Nephron progenitor cell (in vitro differentiated cells): ENCODE measurements around the gene PBOV1.

Experiments used
- DNase-seq: peaks from one replicate; pipeline ENCODE4 v3.0.0; 2021
- H3K27ac Mint-ChIP-seq: 2 replicates; pipeline ENCODE4 v1.8.0; 2021; ENCODE audit warnings: mild to moderate bottlenecking, moderate library complexity, mixed read lengths
- H3K27me3 Mint-ChIP-seq: 2 replicates; pipeline ENCODE4 v1.8.0; 2021; ENCODE audit warnings: mild to moderate bottlenecking, low read depth, mixed read lengths; ENCODE audit not compliant: poor library complexity
- H3K36me3 Mint-ChIP-seq: 2 replicates; pipeline ENCODE4 v1.8.0; 2021; ENCODE audit warnings: low read depth, mixed read lengths
- H3K4me1 Mint-ChIP-seq: 2 replicates; pipeline ENCODE4 v1.8.0; 2021; ENCODE audit warnings: mixed read lengths
- H3K4me3 Mint-ChIP-seq: 2 replicates; pipeline ENCODE4 v1.8.0; 2021; ENCODE audit warnings: mild to moderate bottlenecking, moderate library complexity, mixed read lengths
- H3K9me3 Mint-ChIP-seq: 2 replicates; pipeline ENCODE4 v1.8.0; 2021; ENCODE audit warnings: mild to moderate bottlenecking, moderate library complexity, mixed read lengths
- TF ChIP-seq, protein P1 (sequence below): fragments of 200-600 bp; sonication (generic); IDR thresholded peaks from 2 replicates; pipeline ENCODE4 v1.5.0; 2021; ENCODE audit warnings: antibody characterized with exemption

Gene PBOV1

DNA sequence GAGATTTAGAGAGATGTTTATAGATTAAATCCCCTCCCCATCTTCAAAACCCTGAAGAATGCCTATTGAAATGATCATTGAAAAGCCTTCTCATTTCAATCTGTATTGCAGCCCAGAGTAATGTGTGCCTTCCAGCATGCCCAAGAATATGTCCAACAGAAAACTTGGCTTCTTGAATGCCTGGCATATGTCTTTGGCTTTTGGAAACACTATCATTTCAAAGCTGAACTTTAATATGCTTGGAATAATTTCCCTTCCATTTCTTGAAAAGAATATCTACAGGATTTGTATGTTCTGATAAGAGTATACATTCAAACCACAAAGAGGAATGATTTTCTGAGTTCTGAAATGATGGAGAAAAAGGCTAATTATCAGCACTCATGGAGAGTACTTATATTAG is 11.9 kb upstream of the PBOV1 start:
- Mint-ChIP-seq H3K4me1 (peaks cover 48% of the 10 kb centered on the region), H3K36me3 (no peaks in the 10 kb centered on the region), H3K27ac (no peak overlapping the region), H3K9me3 (no peaks in the 10 kb centered on the region), H3K4me3 (no peak overlapping the region), H3K27me3 (peaks cover 7% of the 10 kb centered on the region)
- no peak for DNase-seq
- TF ChIP-seq, protein P1, sequence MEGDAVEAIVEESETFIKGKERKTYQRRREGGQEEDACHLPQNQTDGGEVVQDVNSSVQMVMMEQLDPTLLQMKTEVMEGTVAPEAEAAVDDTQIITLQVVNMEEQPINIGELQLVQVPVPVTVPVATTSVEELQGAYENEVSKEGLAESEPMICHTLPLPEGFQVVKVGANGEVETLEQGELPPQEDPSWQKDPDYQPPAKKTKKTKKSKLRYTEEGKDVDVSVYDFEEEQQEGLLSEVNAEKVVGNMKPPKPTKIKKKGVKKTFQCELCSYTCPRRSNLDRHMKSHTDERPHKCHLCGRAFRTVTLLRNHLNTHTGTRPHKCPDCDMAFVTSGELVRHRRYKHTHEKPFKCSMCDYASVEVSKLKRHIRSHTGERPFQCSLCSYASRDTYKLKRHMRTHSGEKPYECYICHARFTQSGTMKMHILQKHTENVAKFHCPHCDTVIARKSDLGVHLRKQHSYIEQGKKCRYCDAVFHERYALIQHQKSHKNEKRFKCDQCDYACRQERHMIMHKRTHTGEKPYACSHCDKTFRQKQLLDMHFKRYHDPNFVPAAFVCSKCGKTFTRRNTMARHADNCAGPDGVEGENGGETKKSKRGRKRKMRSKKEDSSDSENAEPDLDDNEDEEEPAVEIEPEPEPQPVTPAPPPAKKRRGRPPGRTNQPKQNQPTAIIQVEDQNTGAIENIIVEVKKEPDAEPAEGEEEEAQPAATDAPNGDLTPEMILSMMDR, result no peak

DNA sequence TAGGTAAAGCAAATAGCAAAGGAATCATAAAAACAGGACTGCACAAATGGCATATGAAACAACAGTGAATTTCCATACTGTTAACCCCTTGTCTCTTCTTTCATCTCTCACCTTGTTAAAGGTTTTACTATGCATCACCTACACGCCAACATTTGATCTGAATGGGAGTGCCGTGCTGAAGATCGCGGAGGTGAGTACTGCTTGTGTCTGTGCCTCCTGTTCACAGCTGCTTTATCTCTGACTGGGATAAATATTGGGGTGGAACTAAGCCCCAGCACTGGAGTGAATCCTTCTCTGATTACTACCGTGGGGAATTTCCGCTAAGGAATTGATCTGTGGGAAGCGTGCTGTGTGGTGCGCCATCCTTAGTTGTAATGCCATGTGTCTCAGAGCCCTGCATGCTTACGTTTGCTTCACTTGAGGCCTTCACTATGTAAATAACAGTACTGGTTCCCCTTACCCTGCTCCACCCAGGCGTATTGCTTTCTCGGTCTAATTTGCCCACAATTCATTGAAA is 11.4 kb upstream of the PBOV1 start:
- no peak overlapping the region for H3K4me3 Mint-ChIP-seq
- no peak overlapping the region for H3K27ac Mint-ChIP-seq
- H3K27me3 Mint-ChIP-seq, result peaks cover 7% of the 10 kb centered on the region
- peaks cover 48% of the 10 kb centered on the region for H3K4me1 Mint-ChIP-seq
- TF ChIP-seq, protein P1, result no peak
- DNase-seq, result no peak
- H3K36me3 Mint-ChIP-seq, result no peaks in the 10 kb centered on the region
- no peaks in the 10 kb centered on the region for H3K9me3 Mint-ChIP-seq

DNA sequence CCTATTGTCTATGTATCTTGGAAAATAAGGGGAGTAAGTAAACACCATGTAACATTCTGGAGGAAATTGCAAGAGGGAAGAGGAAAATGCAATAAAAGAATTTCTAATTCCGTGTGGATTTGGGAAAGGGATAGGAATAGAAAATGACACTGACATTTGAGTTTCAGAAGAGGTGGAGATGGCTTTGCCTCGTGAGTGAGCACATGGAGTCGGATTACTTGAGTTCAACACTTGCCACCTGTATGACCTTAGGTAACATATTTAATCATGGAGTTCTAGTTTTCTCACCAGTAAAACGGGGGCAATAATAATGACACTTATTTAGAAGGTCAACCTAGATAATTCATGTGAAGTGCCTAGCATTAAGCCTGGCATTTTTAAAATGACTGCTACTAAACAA is 10.8 kb upstream of the PBOV1 start:
- Mint-ChIP-seq H3K4me3 (no peak overlapping the region), H3K9me3 (no peaks in the 10 kb centered on the region), H3K27me3 (peaks cover 7% of the 10 kb centered on the region), H3K4me1 (peaks cover 48% of the 10 kb centered on the region), H3K36me3 (no peaks in the 10 kb centered on the region), H3K27ac (no peak overlapping the region)
- DNase-seq, result no peak
- TF ChIP-seq, protein P1, result no peak

DNA sequence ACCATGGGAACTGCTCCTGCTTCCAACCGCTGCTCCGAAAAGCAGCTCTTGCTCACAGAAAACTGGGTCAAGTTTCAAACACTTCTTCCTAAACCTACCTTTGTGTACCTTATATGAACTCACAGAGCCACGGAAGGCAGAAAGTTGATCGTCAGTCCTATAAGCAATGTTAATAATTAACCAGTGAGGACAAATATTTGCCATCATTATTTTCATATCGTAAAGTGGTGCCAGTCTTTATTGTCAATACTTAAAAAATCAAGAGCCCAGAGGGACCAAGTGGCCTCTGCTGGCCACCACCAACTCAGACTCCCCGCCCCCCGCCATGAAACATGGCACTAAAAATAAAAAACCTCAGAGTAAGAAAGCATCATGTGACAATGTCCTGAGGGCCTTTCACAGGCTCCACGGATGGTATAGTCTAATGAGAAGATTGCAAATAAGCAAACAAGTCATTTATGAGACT is 9.1 kb upstream of the PBOV1 start:
- no peak overlapping the region for H3K27ac Mint-ChIP-seq
- no peaks in the 10 kb centered on the region for H3K36me3 Mint-ChIP-seq
- H3K9me3 Mint-ChIP-seq, result no peaks in the 10 kb centered on the region
- peaks cover 7% of the 10 kb centered on the region for H3K27me3 Mint-ChIP-seq
- H3K4me1 Mint-ChIP-seq, result peaks cover 48% of the 10 kb centered on the region
- no peak overlapping the region for H3K4me3 Mint-ChIP-seq
- TF ChIP-seq, protein P1, result no peak
- DNase-seq, result no peak

DNA sequence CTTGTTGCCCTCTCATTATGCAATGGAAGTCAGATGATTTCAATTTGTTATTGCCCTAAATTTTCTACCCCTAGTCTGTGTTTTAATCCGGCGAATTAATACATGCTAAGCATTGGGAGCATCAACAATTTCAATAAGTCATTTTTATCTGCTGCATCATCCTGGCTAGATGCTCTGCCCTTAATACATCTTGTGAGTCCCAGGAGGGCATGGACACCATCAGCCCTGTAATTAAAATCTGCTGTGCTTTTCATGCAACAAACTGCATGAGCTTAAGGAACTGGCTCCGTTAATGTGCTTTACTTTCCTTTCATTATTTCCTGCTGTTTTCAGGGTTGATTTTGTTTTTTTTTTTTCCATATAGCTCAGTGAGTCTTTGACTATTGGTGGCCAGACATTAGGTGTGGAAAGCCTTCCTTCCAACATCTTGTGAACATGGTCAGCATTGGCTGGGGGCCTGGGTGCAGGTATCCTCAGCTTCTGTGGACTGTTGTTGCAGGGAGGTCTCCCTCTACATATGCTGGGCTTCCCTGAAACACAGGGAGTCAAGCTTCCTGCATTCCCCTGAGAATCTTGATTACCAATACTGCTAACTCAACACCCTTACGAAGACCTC is 8.5 kb upstream of the PBOV1 start:
- TF ChIP-seq, protein P1, result no peak
- peaks cover 7% of the 10 kb centered on the region for H3K27me3 Mint-ChIP-seq
- no peaks in the 10 kb centered on the region for H3K9me3 Mint-ChIP-seq
- no peak for DNase-seq
- no peak overlapping the region for H3K4me3 Mint-ChIP-seq
- H3K36me3 Mint-ChIP-seq, result no peaks in the 10 kb centered on the region
- peaks cover 48% of the 10 kb centered on the region for H3K4me1 Mint-ChIP-seq
- no peak overlapping the region for H3K27ac Mint-ChIP-seq

DNA sequence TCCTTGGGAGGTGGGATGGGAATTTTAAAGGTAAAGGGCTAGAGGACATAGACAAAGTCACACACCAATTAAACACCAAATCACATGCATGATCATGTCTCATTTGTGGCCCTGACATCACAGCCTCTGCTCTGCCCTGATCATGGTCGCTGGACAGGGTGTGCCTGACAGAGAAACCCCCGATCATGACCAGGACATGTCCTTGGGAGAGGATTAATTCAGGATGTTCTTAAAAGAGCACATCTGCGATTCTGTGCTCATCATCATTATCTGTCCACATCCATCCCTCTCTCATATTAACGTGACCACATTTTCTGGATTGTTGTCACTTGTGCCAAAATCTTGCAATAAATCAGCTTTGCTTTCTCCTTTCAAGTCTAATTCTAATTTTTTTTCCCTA is 7.7 kb upstream of the PBOV1 start:
- Mint-ChIP-seq H3K36me3 (no peaks in the 10 kb centered on the region), H3K4me1 (peaks cover 42% of the 10 kb centered on the region), H3K9me3 (no peaks in the 10 kb centered on the region), H3K27ac (no peak overlapping the region), H3K27me3 (peaks cover 7% of the 10 kb centered on the region), H3K4me3 (no peak overlapping the region)
- DNase-seq, result no peak
- TF ChIP-seq, protein P1, result no peak
